ENCODE results near the gene STK26. TPM values are rescaled to one million over a fixed set of nuclear protein-coding genes. Genes with fewer than 3 reads are reported as not detected.

Gene STK26
- total RNA-seq, 6 experiments from 2014 or later: 1.2 to 16.8 (median 14.5) TPM

DNA sequence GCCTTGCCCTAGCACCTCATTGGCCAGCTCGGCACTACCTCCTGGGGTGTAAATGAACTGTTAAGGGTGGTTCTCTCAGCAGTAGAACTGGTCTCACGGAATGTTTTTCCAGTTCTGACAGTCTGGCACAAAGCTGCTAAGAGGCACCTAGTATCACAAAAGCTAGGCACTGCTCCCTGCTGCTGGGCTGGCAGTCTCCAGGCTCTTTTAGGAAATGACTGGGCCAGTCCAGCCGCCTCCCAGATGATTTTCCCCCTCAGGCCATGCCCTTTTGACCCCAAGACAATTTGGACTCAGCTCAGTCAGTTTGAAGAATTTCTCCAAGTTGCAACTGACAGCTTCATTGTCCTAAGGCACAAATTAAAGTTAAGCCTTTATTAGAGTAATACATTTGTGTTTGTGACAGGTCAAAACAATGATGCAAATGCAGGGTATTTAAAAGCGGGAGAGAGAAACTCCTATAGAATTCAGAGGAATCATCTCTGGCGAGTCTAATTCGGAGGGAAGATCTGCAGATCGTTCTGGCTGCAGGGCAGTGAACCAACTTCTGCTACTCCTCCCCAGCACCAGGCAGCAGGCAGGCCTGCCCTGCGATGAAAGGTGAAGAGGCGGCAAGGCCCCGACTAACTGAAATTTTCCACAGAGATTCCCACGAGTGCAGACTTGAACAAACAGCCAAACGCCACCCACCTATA, 96.9 kb downstream of the STK26 start:
- Mint-ChIP-seq H3K4me3 (no peak overlapping the region), H3K4me1 (ENCODE audit: low read depth) (peaks cover 4% of the 10 kb centered on the region), H3K9me3 (no peaks in the 10 kb centered on the region), H3K27ac (no peak overlapping the region), H3K27me3 (ENCODE audit: insufficient read depth) (peaks cover 3% of the 10 kb centered on the region), H3K36me3 (ENCODE audit: low read depth) (no peaks in the 10 kb centered on the region)
- TF ChIP-seq, protein P1, sequence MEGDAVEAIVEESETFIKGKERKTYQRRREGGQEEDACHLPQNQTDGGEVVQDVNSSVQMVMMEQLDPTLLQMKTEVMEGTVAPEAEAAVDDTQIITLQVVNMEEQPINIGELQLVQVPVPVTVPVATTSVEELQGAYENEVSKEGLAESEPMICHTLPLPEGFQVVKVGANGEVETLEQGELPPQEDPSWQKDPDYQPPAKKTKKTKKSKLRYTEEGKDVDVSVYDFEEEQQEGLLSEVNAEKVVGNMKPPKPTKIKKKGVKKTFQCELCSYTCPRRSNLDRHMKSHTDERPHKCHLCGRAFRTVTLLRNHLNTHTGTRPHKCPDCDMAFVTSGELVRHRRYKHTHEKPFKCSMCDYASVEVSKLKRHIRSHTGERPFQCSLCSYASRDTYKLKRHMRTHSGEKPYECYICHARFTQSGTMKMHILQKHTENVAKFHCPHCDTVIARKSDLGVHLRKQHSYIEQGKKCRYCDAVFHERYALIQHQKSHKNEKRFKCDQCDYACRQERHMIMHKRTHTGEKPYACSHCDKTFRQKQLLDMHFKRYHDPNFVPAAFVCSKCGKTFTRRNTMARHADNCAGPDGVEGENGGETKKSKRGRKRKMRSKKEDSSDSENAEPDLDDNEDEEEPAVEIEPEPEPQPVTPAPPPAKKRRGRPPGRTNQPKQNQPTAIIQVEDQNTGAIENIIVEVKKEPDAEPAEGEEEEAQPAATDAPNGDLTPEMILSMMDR (IDR thresholded peaks at IDR 0.05): no peak
- DNase-seq: no peak

DNA sequence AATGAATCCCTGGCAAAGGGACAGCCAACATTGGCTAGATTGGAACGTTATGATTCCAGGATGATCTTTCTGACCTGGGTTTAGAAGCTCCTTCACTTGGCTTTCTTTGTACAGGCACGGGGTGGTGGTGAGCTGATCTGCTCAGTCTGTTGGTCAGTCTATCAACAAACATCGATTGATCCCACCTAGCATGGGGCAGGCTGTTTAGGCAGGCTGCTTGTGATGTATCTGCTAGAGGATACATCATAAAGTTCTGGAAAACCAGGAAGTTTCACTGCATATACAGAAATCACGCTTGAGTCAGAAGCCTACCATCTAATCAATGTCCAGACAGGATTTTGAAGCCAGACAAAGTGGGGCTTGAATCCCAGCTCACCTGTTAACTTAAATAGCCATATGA, 97.8 kb downstream of the STK26 start:
- DNase-seq: no peak
- Mint-ChIP-seq H3K9me3 (no peaks in the 10 kb centered on the region), H3K4me1 (ENCODE audit: low read depth) (peaks cover 4% of the 10 kb centered on the region), H3K27me3 (ENCODE audit: insufficient read depth) (peaks cover 3% of the 10 kb centered on the region), H3K36me3 (ENCODE audit: low read depth) (no peaks in the 10 kb centered on the region), H3K4me3 (no peak overlapping the region), H3K27ac (no peak overlapping the region)
- TF ChIP-seq, protein P1 (IDR thresholded peaks at IDR 0.05): no peak

Other genes with a start within 250 kb of the STK26 start
- gene FRMD7, start 104.7 kb downstream of the STK26 start, total RNA-seq (2021; fragmentation: NEBNext Ultra II Directional; extraction: Animal tissue kit (Norgen Biotek cat#: 25700)): not detected
- gene RAP2C, start 196.1 kb downstream of the STK26 start, total RNA-seq (2021; fragmentation: NEBNext Ultra II Directional; extraction: Animal tissue kit (Norgen Biotek cat#: 25700)): 10 to 100 TPM; 25.1 to 34.0 (median 30.0) TPM

Data from HFFc6 (cell line).